ENCODE results near the gene MASTL.

Gene MASTL

DNA sequence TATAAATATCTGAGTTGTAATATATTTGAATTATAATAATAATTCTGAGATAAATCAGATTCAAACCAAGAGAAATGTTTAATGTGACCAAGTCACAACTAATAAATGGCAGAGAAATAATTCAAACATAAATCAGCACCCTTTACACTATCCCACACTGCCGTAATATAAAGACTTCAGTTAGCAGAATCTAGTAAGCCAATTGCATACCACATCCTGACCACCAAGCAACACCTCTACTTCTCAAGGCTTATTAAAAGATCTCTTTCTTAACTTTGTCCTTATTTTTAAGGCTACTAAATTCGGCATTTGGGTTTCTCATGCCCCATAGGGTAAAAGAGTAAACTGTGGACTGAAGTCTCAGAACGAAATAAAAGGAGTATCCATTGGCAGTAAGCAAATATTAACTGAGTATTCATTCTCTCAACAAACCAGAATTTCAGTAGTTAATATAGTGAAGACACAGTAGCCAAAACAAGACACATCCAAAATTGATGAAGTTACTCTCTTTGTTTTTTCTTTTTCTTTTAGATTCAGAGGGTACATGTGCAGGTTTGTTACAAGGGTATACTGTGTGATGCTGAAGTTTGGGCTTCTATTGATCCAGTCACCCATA, 70.6 kb downstream of the MASTL start:
- DNase-seq (ENCODE audit: low read depth) = no peak

DNA sequence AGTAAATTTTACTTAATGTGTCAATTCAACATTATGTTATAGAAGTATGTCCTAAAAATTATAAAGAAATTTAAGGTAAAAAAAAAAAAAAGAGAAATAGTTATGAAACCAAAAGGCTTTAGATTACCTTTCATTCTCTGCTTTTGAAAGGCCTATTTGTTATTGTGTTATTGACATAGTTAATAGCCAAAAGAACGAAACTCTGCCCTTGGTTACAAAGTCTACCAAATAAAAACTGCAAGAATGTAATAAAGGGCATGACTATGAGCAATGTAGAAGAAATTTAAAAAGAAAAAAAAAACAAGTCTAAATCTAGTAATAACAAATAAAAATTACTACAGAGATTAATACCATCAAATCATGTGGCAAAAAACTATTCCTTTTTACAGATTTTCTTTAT, 74.9 kb downstream of the MASTL start:
- DNase-seq (ENCODE audit: low read depth) = no peak

DNA sequence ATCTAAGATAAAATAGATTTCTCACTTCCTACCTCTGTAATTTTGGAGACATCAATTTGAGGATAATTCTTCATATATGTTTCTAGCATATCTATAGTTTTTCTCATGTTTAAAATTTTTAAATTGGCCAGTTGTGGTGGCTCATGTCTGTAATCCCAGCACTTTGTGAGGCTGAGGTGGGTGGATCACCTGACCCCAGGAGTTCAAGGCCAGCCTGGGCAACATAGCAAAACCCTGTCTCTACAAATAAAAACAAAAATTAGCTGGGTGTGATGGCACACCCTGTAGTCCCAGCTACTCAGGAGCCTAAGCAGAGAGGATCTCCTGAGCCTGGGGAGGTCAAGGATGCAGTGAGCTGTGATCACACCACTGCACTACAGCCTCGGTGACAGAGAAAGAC, 80.6 kb downstream of the MASTL start:
- DNase-seq (ENCODE audit: low read depth) = no peak

All from stromal cell of bone marrow (primary cell).